ENCODE data around the gene HBEGF. TPM values are rescaled to one million over a fixed set of nuclear protein-coding genes. Genes with fewer than 3 reads are reported as not detected.
A peak's percentile ranks its signal among the peaks of the same experiment; 100 is the strongest.

Gene HBEGF
- total RNA-seq, 1 donor from 2014 or later, result 3.6 TPM

DNA sequence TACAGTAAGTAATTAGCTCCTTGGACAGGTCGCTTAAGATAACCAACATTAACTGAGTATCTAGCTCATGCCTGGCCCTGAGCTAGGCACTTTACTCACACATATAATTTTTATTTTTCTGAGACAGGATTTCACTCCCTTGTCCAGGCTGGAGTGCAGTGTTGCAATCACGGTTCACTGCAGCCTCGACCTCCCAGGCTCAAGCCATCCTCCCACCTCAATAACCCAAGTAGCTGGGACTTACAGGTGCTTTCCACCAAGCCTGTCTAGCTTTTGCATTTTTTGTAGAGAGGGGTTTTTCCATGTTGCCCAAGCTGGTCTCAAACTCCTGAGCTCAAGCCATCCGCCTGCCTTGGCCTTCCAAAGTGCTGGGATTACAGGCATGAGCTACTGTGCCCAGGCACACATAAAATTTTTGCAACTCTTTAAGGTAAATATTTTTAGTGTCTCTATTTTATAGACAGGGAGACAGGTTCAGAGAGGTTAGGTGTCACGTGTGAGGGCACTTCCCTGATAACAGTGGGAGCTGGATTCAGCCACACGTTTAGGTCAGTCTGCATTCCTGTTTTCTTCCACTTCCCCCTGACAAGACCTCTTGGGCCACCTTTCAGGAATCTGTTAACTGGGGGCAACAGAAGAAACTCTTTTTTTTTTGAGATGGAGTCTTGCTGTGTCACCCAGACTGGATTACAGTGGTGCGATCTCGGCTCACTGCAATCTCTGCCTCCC is 18.2 kb downstream of the HBEGF start:
- H3K4me1 Mint-ChIP-seq (ENCODE audit: unreplicated experiment), result peaks cover 40% of the 10 kb centered on the region
- no peaks in the 10 kb centered on the region for H3K9me3 Mint-ChIP-seq (ENCODE audit: unreplicated experiment)
- DNase-seq (ENCODE audit: extremely low spot score, unreplicated experiment), result no peak
- no peak overlapping the region for H3K4me3 Mint-ChIP-seq (ENCODE audit: unreplicated experiment)
- no peaks in the 10 kb centered on the region for H3K36me3 Mint-ChIP-seq (ENCODE audit: unreplicated experiment)
- no peak for TF ChIP-seq CTCF (IDR thresholded peaks at IDR 0.05)
- peaks cover 3% of the 10 kb centered on the region for H3K27me3 Mint-ChIP-seq (ENCODE audit: unreplicated experiment)
- H3K27ac Mint-ChIP-seq (ENCODE audit: unreplicated experiment), result no peak overlapping the region

GRCh38 chr5:140327589-140327988 is 18.8 kb downstream of the HBEGF start:
- peaks cover 46% of the 10 kb centered on the region for H3K4me1 Mint-ChIP-seq (ENCODE audit: unreplicated experiment)
- DNase-seq (ENCODE audit: extremely low spot score, unreplicated experiment), result no peak
- H3K36me3 Mint-ChIP-seq (ENCODE audit: unreplicated experiment), result no peaks in the 10 kb centered on the region
- H3K9me3 Mint-ChIP-seq (ENCODE audit: unreplicated experiment), result no peaks in the 10 kb centered on the region
- no peak for TF ChIP-seq CTCF (IDR thresholded peaks at IDR 0.05)
- peak overlapping the region; percentile 36 for H3K27ac Mint-ChIP-seq (ENCODE audit: unreplicated experiment)
- peaks cover 3% of the 10 kb centered on the region for H3K27me3 Mint-ChIP-seq (ENCODE audit: unreplicated experiment)
- H3K4me3 Mint-ChIP-seq (ENCODE audit: unreplicated experiment), result no peak overlapping the region

DNA sequence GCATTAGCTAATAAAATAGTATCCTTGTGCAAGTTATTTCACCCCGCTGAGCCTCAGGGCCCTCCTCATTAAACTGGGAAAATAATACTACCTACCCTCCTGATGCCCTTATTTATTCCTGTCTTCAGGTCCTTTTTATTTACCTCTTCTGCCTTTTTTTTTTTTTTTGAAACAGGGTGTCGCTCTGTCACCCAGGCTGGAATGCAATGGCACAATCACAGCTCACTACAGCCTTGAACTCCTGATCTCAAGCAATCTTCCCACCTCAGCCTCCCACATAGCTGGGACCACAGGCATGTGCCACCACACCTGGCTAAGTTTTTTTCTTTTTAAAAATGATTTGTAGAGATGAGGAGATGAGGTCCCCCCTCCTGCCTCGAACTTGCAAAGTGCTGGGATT is 20.9 kb downstream of the HBEGF start:
- DNase-seq (ENCODE audit: extremely low spot score, unreplicated experiment), result no peak
- Mint-ChIP-seq H3K4me3 (ENCODE audit: unreplicated experiment) (no peak overlapping the region), H3K27me3 (ENCODE audit: unreplicated experiment) (peaks cover 3% of the 10 kb centered on the region), H3K9me3 (ENCODE audit: unreplicated experiment) (peaks cover 5% of the 10 kb centered on the region), H3K4me1 (ENCODE audit: unreplicated experiment) (peaks cover 57% of the 10 kb centered on the region), H3K36me3 (ENCODE audit: unreplicated experiment) (no peaks in the 10 kb centered on the region), H3K27ac (ENCODE audit: unreplicated experiment) (no peak overlapping the region)
- TF ChIP-seq CTCF (IDR thresholded peaks at IDR 0.05), result no peak

GRCh38 chr5:140324617-140325241 is 21.7 kb downstream of the HBEGF start:
- no peaks in the 10 kb centered on the region for H3K36me3 Mint-ChIP-seq (ENCODE audit: unreplicated experiment)
- TF ChIP-seq CTCF (IDR thresholded peaks at IDR 0.05), result no peak
- no peak for DNase-seq (ENCODE audit: extremely low spot score, unreplicated experiment)
- H3K4me1 Mint-ChIP-seq (ENCODE audit: unreplicated experiment), result peaks cover 55% of the 10 kb centered on the region
- H3K9me3 Mint-ChIP-seq (ENCODE audit: unreplicated experiment), result peaks cover 5% of the 10 kb centered on the region
- H3K27ac Mint-ChIP-seq (ENCODE audit: unreplicated experiment), result no peak overlapping the region
- H3K4me3 Mint-ChIP-seq (ENCODE audit: unreplicated experiment), result no peak overlapping the region
- peaks cover 3% of the 10 kb centered on the region for H3K27me3 Mint-ChIP-seq (ENCODE audit: unreplicated experiment)

DNA sequence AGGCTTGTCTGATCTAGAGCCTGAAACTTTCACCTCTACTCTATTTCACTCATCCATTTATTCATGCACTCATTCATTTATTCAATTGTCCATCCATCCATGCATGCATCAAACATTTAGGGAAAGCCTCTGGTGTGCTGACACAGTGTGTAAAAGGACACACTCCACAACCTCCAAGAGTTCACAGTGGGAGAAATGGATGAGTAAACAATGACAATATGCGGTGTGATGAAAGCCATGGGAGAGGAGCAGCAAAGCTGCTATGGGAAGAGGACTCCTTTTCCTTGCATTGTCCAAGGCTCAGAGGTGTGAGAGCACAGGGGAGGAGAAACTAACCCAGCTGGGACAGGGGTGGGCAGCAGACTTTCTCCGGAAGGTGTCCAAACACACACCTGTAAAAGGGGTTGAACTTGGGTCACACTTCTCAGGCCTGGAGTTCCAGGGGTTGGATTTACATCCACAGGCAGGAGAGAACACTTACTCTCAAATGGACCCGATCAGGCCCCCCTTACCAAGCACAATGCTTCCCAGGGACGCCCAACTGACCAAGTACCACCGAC is 22.3 kb downstream of the HBEGF start:
- no peak for TF ChIP-seq CTCF (IDR thresholded peaks at IDR 0.05)
- Mint-ChIP-seq H3K36me3 (ENCODE audit: unreplicated experiment) (no peaks in the 10 kb centered on the region), H3K4me1 (ENCODE audit: unreplicated experiment) (peaks cover 51% of the 10 kb centered on the region), H3K27ac (ENCODE audit: unreplicated experiment) (no peak overlapping the region), H3K27me3 (ENCODE audit: unreplicated experiment) (peaks cover 3% of the 10 kb centered on the region), H3K9me3 (ENCODE audit: unreplicated experiment) (peaks cover 5% of the 10 kb centered on the region), H3K4me3 (ENCODE audit: unreplicated experiment) (no peak overlapping the region)
- DNase-seq (ENCODE audit: extremely low spot score, unreplicated experiment), result no peak
